LNCAP (cell line): ENCODE results near the gene OTOF.

Source experiments
- CTCF ChIP-seq: fragments of 450-650 bp; IDR thresholded peaks from 2 replicates; pipeline ENCODE4 v1.5.1; 2017; ENCODE audit warnings: mild to moderate bottlenecking

The OTOF gene

GRCh38 chr2:26462100-26462499 lies 15.8 kb downstream of the OTOF start:
- no peak for TF ChIP-seq CTCF

- TF ChIP-seq CTCF = no peak
Observed at GRCh38 chr2:26461601-26462023, 16.3 kb downstream of the OTOF start.

- TF ChIP-seq CTCF = no peak
Observed at GRCh38 chr2:26460613-26461031, 17.3 kb downstream of the OTOF start.

GRCh38 chr2:26459991-26460612 lies 17.8 kb downstream of the OTOF start:
- no peak for TF ChIP-seq CTCF

- TF ChIP-seq CTCF = no peak
Observed at GRCh38 chr2:26458365-26459042, 19.4 kb downstream of the OTOF start.

GRCh38 chr2:26457695-26458364 lies 20.1 kb downstream of the OTOF start:
- TF ChIP-seq CTCF = no peak

GRCh38 chr2:26457251-26457666 lies 20.7 kb downstream of the OTOF start:
- TF ChIP-seq CTCF = no peak
